GM19455 (cell line): ENCODE results near the gene WNT7B.

Experiments
- ATAC-seq: cut with Tn5 transposase; IDR thresholded peaks from one replicate; pipeline ENCODE4 v1.9.1; 2021; ENCODE audit not compliant: unreplicated experiment

The WNT7B gene

GRCh38 chr22:45974498-45974897 is 2.5 kb downstream of the WNT7B start:
- no peak for ATAC-seq

GRCh38 chr22:45972889-45973253 is 4.1 kb downstream of the WNT7B start:
- ATAC-seq, result no peak

- no peak for ATAC-seq
Measured at GRCh38 chr22:45972091-45972888, 4.7 kb downstream of the WNT7B start.

- no peak for ATAC-seq
Measured at GRCh38 chr22:45971408-45972028, 5.4 kb downstream of the WNT7B start.

- ATAC-seq, result no peak
Measured at GRCh38 chr22:45970705-45971407, 6.1 kb downstream of the WNT7B start.

- no peak for ATAC-seq
Measured at GRCh38 chr22:45969801-45970470, 7.0 kb downstream of the WNT7B start.

- no peak for ATAC-seq
Measured at GRCh38 chr22:45969414-45969799, 7.6 kb downstream of the WNT7B start.

- no peak for ATAC-seq
Measured at GRCh38 chr22:45968751-45969413, 8.1 kb downstream of the WNT7B start.

- no peak for ATAC-seq
Measured at GRCh38 chr22:45968003-45968650, 8.8 kb downstream of the WNT7B start.

- no peak for ATAC-seq
Measured at GRCh38 chr22:45966895-45967365, 10.0 kb downstream of the WNT7B start.

- ATAC-seq, result no peak
Measured at GRCh38 chr22:45966320-45966894, 10.6 kb downstream of the WNT7B start.

GRCh38 chr22:45965563-45965962 is 11.4 kb downstream of the WNT7B start:
- ATAC-seq, result no peak

GRCh38 chr22:45964926-45965527 is 11.9 kb downstream of the WNT7B start:
- ATAC-seq, result no peak

GRCh38 chr22:45964372-45964771 is 12.6 kb downstream of the WNT7B start:
- ATAC-seq, result no peak

- ATAC-seq, result no peak
Measured at GRCh38 chr22:45963821-45964220, 13.1 kb downstream of the WNT7B start.

GRCh38 chr22:45962756-45963324 is 14.1 kb downstream of the WNT7B start:
- no peak for ATAC-seq

- no peak for ATAC-seq
Measured at GRCh38 chr22:45962434-45962718, 14.6 kb downstream of the WNT7B start.

GRCh38 chr22:45961679-45962433 is 15.1 kb downstream of the WNT7B start:
- no peak for ATAC-seq
